Measurements from ENCODE around the gene TFB1M. TPM values are rescaled to one million over a fixed set of nuclear protein-coding genes. Genes with fewer than 3 reads are reported as not detected.
"Not testable (repeated sequence)": the region's sequence is repeated elsewhere in the genome, so short reads cannot be mapped to it uniquely, and the experiment has no call there.

Gene TFB1M
- total RNA-seq (2014; rRNA removed; shearing (Covaris generic); ENCODE audit: low replicate concordance): 40.3 and 45.0 TPM in 2 replicates

GRCh38 chr6:155314092-155314772, at the start of gene TFB1M:
TSS of gene TFB1M (minus strand) at chr6:155314484. CDS start at chr6:155314428, 56 bp downstream.
- Histone ChIP-seq H3K9ac (ENCODE audit: low read length) (peak within 1 kb of the TSS; percentile 97), H4K20me1 (ENCODE audit: insufficient read depth, low read depth, low read length) (no peaks in the 10 kb centered on the region), H3K36me3 (ENCODE audit: insufficient read depth, low read length) (peaks cover 33% of the 10 kb centered on the region), H3K4me3 (ENCODE audit: low read length) (peak within 1 kb of the TSS; percentile 96), H3K9me3 (ENCODE audit: low read length) (no peaks in the 10 kb centered on the region), H3K27me3 (ENCODE audit: low read length) (no peaks in the 10 kb centered on the region), H3K79me2 (ENCODE audit: low read length) (peaks cover 50% of the 10 kb centered on the region), H3K9me2 (replicated peaks; ENCODE audit: insufficient read depth, low read length) (no peaks in the 10 kb centered on the region), H3K4me2 (ENCODE audit: low read depth, low read length, poor library complexity, severe bottlenecking) (peak within 1 kb of the TSS; percentile 89), H3K27ac (ENCODE audit: low read length) (peak within 1 kb of the TSS; percentile 87), H3K4me1 (ENCODE audit: low read length) (peaks cover 37% of the 10 kb centered on the region), H2AFZ (ENCODE audit: low read length) (peak within 1 kb of the TSS; percentile 46)
- peak; percentile 100 for DNase-seq

GRCh38 chr6:155364021-155364420, 49.7 kb upstream of the TFB1M start:
- H3K9me3 ChIP-seq (ENCODE audit: low read length); H3K4me3 ChIP-seq (ENCODE audit: low read length); H3K4me2 ChIP-seq (ENCODE audit: low read depth, low read length, poor library complexity, severe bottlenecking); H3K27ac ChIP-seq (ENCODE audit: low read length); H3K4me1 ChIP-seq (ENCODE audit: low read length); H3K36me3 ChIP-seq (ENCODE audit: insufficient read depth, low read length); H3K9me2 ChIP-seq (replicated peaks; ENCODE audit: insufficient read depth, low read length); H3K9ac ChIP-seq (ENCODE audit: low read length); H3K27me3 ChIP-seq (ENCODE audit: low read length); DNase-seq; H4K20me1 ChIP-seq (ENCODE audit: insufficient read depth, low read depth, low read length); H2AFZ ChIP-seq (ENCODE audit: low read length); H3K79me2 ChIP-seq (ENCODE audit: low read length): not testable (repeated sequence)

- H3K27ac ChIP-seq (ENCODE audit: low read length): not testable (repeated sequence)
Observed at GRCh38 chr6:155362968-155363632, 48.8 kb upstream of the TFB1M start.

GRCh38 chr6:155354167-155354566, 39.9 kb upstream of the TFB1M start:
- DNase-seq: no peak
- H3K9ac ChIP-seq (ENCODE audit: low read length): no peak overlapping the region
- peaks cover 17% of the 10 kb centered on the region for H3K4me1 ChIP-seq (ENCODE audit: low read length)
- H3K9me3 ChIP-seq (ENCODE audit: low read length): peaks cover 17% of the 10 kb centered on the region
- no peak overlapping the region for H3K4me3 ChIP-seq (ENCODE audit: low read length)
- H3K9me2 ChIP-seq (replicated peaks; ENCODE audit: insufficient read depth, low read length): no peaks in the 10 kb centered on the region; the same call in 1 of the 2 replicates
- no peak overlapping the region for H3K4me2 ChIP-seq (ENCODE audit: low read depth, low read length, poor library complexity, severe bottlenecking)
- H4K20me1 ChIP-seq (ENCODE audit: insufficient read depth, low read depth, low read length): no peaks in the 10 kb centered on the region
- no peaks in the 10 kb centered on the region for H3K79me2 ChIP-seq (ENCODE audit: low read length)
- H3K27ac ChIP-seq (ENCODE audit: low read length): no peak overlapping the region
- H3K27me3 ChIP-seq (ENCODE audit: low read length): no peaks in the 10 kb centered on the region
- no peaks in the 10 kb centered on the region; the same call in none of the 2 replicates for H3K36me3 ChIP-seq (ENCODE audit: insufficient read depth, low read length)
- H2AFZ ChIP-seq (ENCODE audit: low read length): no peak overlapping the region

More at GRCh38 chr6:155362968-155363632, 48.8 kb upstream of the TFB1M start:
- H3K27me3 ChIP-seq (ENCODE audit: low read length); H3K79me2 ChIP-seq (ENCODE audit: low read length); H3K4me2 ChIP-seq (ENCODE audit: low read depth, low read length, poor library complexity, severe bottlenecking); H4K20me1 ChIP-seq (ENCODE audit: insufficient read depth, low read depth, low read length); H3K4me3 ChIP-seq (ENCODE audit: low read length); H2AFZ ChIP-seq (ENCODE audit: low read length); H3K9me3 ChIP-seq (ENCODE audit: low read length); DNase-seq; H3K36me3 ChIP-seq (ENCODE audit: insufficient read depth, low read length); H3K4me1 ChIP-seq (ENCODE audit: low read length); H3K9me2 ChIP-seq (replicated peaks; ENCODE audit: insufficient read depth, low read length); H3K9ac ChIP-seq (ENCODE audit: low read length): not testable (repeated sequence)

- Histone ChIP-seq H3K79me2 (ENCODE audit: low read length) (no peaks in the 10 kb centered on the region), H3K27ac (ENCODE audit: low read length) (no peak overlapping the region), H3K9me2 (replicated peaks; ENCODE audit: insufficient read depth, low read length) (no peaks in the 10 kb centered on the region), H3K36me3 (ENCODE audit: insufficient read depth, low read length) (no peaks in the 10 kb centered on the region; the same call in none of the 2 replicates), H3K9ac (ENCODE audit: low read length) (no peak overlapping the region), H3K4me3 (ENCODE audit: low read length) (no peak overlapping the region), H4K20me1 (ENCODE audit: insufficient read depth, low read depth, low read length) (no peaks in the 10 kb centered on the region), H3K4me1 (ENCODE audit: low read length) (peaks cover 17% of the 10 kb centered on the region), H2AFZ (ENCODE audit: low read length) (no peak overlapping the region), H3K9me3 (ENCODE audit: low read length) (peaks cover 17% of the 10 kb centered on the region), H3K27me3 (ENCODE audit: low read length) (no peaks in the 10 kb centered on the region), H3K4me2 (ENCODE audit: low read depth, low read length, poor library complexity, severe bottlenecking) (no peak overlapping the region)
- no peak for DNase-seq
Observed at GRCh38 chr6:155352811-155353210, 38.5 kb upstream of the TFB1M start.

- H4K20me1 ChIP-seq (ENCODE audit: insufficient read depth, low read depth, low read length): no peaks in the 10 kb centered on the region
- no peaks in the 10 kb centered on the region for H3K27me3 ChIP-seq (ENCODE audit: low read length)
- H3K9me2 ChIP-seq (replicated peaks; ENCODE audit: insufficient read depth, low read length): no peaks in the 10 kb centered on the region
- peaks cover 17% of the 10 kb centered on the region for H3K4me1 ChIP-seq (ENCODE audit: low read length)
- no peak overlapping the region for H2AFZ ChIP-seq (ENCODE audit: low read length)
- no peaks in the 10 kb centered on the region; the same call in none of the 2 replicates for H3K36me3 ChIP-seq (ENCODE audit: insufficient read depth, low read length)
- peaks cover 17% of the 10 kb centered on the region for H3K9me3 ChIP-seq (ENCODE audit: low read length)
- H3K4me3 ChIP-seq (ENCODE audit: low read length): no peak overlapping the region
- DNase-seq: no peak
- no peak overlapping the region for H3K27ac ChIP-seq (ENCODE audit: low read length)
- no peak overlapping the region for H3K9ac ChIP-seq (ENCODE audit: low read length)
- no peaks in the 10 kb centered on the region for H3K79me2 ChIP-seq (ENCODE audit: low read length)
- no peak overlapping the region for H3K4me2 ChIP-seq (ENCODE audit: low read depth, low read length, poor library complexity, severe bottlenecking)
Observed at GRCh38 chr6:155352130-155352420, 37.8 kb upstream of the TFB1M start.

GRCh38 chr6:155351273-155352129, 37.2 kb upstream of the TFB1M start:
- peak overlapping the region; percentile 60 for H3K27ac ChIP-seq (ENCODE audit: low read length)
- no peaks in the 10 kb centered on the region for H4K20me1 ChIP-seq (ENCODE audit: insufficient read depth, low read depth, low read length)
- no peaks in the 10 kb centered on the region; the same call in none of the 2 replicates for H3K36me3 ChIP-seq (ENCODE audit: insufficient read depth, low read length)
- H3K79me2 ChIP-seq (ENCODE audit: low read length): no peaks in the 10 kb centered on the region
- peak overlapping the region; percentile 42 for H3K4me2 ChIP-seq (ENCODE audit: low read depth, low read length, poor library complexity, severe bottlenecking)
- H3K27me3 ChIP-seq (ENCODE audit: low read length): no peaks in the 10 kb centered on the region
- no peak overlapping the region for H3K9ac ChIP-seq (ENCODE audit: low read length)
- H3K9me3 ChIP-seq (ENCODE audit: low read length): peaks cover 17% of the 10 kb centered on the region
- H3K4me3 ChIP-seq (ENCODE audit: low read length): no peak overlapping the region
- DNase-seq: peak; percentile 65
- H2AFZ ChIP-seq (ENCODE audit: low read length): no peak overlapping the region
- peaks cover 17% of the 10 kb centered on the region for H3K4me1 ChIP-seq (ENCODE audit: low read length)
- H3K9me2 ChIP-seq (replicated peaks; ENCODE audit: insufficient read depth, low read length): no peaks in the 10 kb centered on the region

- no peaks in the 10 kb centered on the region; the same call in none of the 2 replicates for H3K36me3 ChIP-seq (ENCODE audit: insufficient read depth, low read length)
- H3K27me3 ChIP-seq (ENCODE audit: low read length): no peaks in the 10 kb centered on the region
- no peak overlapping the region for H3K9ac ChIP-seq (ENCODE audit: low read length)
- H3K4me3 ChIP-seq (ENCODE audit: low read length): no peak overlapping the region
- H3K9me3 ChIP-seq (ENCODE audit: low read length): peaks cover 15% of the 10 kb centered on the region
- no peak for DNase-seq
- H2AFZ ChIP-seq (ENCODE audit: low read length): no peak overlapping the region
- H3K4me1 ChIP-seq (ENCODE audit: low read length): peaks cover 17% of the 10 kb centered on the region
- no peaks in the 10 kb centered on the region for H3K9me2 ChIP-seq (replicated peaks; ENCODE audit: insufficient read depth, low read length)
- no peak overlapping the region for H3K27ac ChIP-seq (ENCODE audit: low read length)
- no peak overlapping the region for H3K4me2 ChIP-seq (ENCODE audit: low read depth, low read length, poor library complexity, severe bottlenecking)
- H3K79me2 ChIP-seq (ENCODE audit: low read length): no peaks in the 10 kb centered on the region
- no peaks in the 10 kb centered on the region for H4K20me1 ChIP-seq (ENCODE audit: insufficient read depth, low read depth, low read length)
Observed at GRCh38 chr6:155349956-155350355, 35.7 kb upstream of the TFB1M start.

All from Karpas-422 (cell line).